HCEC 1CT (cell line): Measurements from ENCODE around the gene SEMA6C.
A peak's percentile ranks its signal among the peaks of the same experiment; 100 is the strongest.
"Not testable (repeated sequence)": the region's sequence is repeated elsewhere in the genome, so short reads cannot be mapped to it uniquely, and the experiment has no call there.

Experiments
- DNase-seq: peaks from one replicate; pipeline ENCODE4 v3.0.0-alpha.2; 2017

The SEMA6C gene

GRCh38 chr1:151146412-151147131 is at the start of gene SEMA6C:
Gene SEMA6C, minus strand, starts transcription at chr1:151146631. Its CDS starts 4,010 bp downstream, at chr1:151142621.
- DNase-seq: peak; percentile 90

GRCh38 chr1:151194894-151195594 is 48.6 kb upstream of the SEMA6C start:
- DNase-seq: peak; percentile 98

GRCh38 chr1:151193856-151194255 is 47.4 kb upstream of the SEMA6C start:
- DNase-seq: peak; percentile 3

- no peak for DNase-seq
Observed at GRCh38 chr1:151193304-151193703, 46.9 kb upstream of the SEMA6C start.

GRCh38 chr1:151192047-151192446 is 45.6 kb upstream of the SEMA6C start:
- DNase-seq: no peak

GRCh38 chr1:151189637-151190445 is 43.4 kb upstream of the SEMA6C start, which contains the start of gene VPS72:
Gene VPS72, minus strand, starts transcription at chr1:151190197. Its CDS starts 76 bp downstream, at chr1:151190121.
- DNase-seq: peak; percentile 88

- DNase-seq: not testable (repeated sequence)
Observed at GRCh38 chr1:151188667-151189066, 42.2 kb upstream of the SEMA6C start.

- DNase-seq: no peak
Observed at GRCh38 chr1:151187205-151187604, 40.8 kb upstream of the SEMA6C start.

GRCh38 chr1:151184211-151184610 is 37.8 kb upstream of the SEMA6C start:
- no peak for DNase-seq

- DNase-seq: no peak
Observed at GRCh38 chr1:151176514-151177045, 30.1 kb upstream of the SEMA6C start.

GRCh38 chr1:151175863-151176262 is 29.4 kb upstream of the SEMA6C start, which contains the start of gene TMOD4:
Gene TMOD4, minus strand, starts transcription at chr1:151175981. Its CDS starts 1,106 bp downstream, at chr1:151174875.
- peak; percentile 21 for DNase-seq

GRCh38 chr1:151175041-151175741 is 28.8 kb upstream of the SEMA6C start:
- no peak for DNase-seq

- DNase-seq: no peak
Observed at GRCh38 chr1:151171190-151171589, 24.8 kb upstream of the SEMA6C start.

- no peak for DNase-seq
Observed at GRCh38 chr1:151167116-151167515, 20.7 kb upstream of the SEMA6C start.

GRCh38 chr1:151166505-151166956 is 20.1 kb upstream of the SEMA6C start:
- peak; percentile 59 for DNase-seq

- DNase-seq: peak; percentile 99
Observed at GRCh38 chr1:151165738-151166504, 19.5 kb upstream of the SEMA6C start, which contains the start of the genes LYSMD1 and SCNM1. Gene LYSMD1, minus strand, starts transcription at chr1:151165902. Its CDS starts 644 bp downstream, at chr1:151165258. Gene SCNM1, plus strand, starts transcription at chr1:151166144. Its CDS starts 9 bp downstream, at chr1:151166153.

- peak; percentile 18 for DNase-seq
Observed at GRCh38 chr1:151165281-151165737, 18.9 kb upstream of the SEMA6C start.

- no peak for DNase-seq
Observed at GRCh38 chr1:151164732-151165280, 18.4 kb upstream of the SEMA6C start.

- no peak for DNase-seq
Observed at GRCh38 chr1:151159373-151159772, 12.9 kb upstream of the SEMA6C start.

- no peak for DNase-seq
Observed at GRCh38 chr1:151158751-151159251, 12.4 kb upstream of the SEMA6C start.
